ENCODE data around the gene HBA2.
"Not testable (repeated sequence)": the region's sequence is repeated elsewhere in the genome, so short reads cannot be mapped to it uniquely, and the experiment has no call there.

Gene HBA2

DNA sequence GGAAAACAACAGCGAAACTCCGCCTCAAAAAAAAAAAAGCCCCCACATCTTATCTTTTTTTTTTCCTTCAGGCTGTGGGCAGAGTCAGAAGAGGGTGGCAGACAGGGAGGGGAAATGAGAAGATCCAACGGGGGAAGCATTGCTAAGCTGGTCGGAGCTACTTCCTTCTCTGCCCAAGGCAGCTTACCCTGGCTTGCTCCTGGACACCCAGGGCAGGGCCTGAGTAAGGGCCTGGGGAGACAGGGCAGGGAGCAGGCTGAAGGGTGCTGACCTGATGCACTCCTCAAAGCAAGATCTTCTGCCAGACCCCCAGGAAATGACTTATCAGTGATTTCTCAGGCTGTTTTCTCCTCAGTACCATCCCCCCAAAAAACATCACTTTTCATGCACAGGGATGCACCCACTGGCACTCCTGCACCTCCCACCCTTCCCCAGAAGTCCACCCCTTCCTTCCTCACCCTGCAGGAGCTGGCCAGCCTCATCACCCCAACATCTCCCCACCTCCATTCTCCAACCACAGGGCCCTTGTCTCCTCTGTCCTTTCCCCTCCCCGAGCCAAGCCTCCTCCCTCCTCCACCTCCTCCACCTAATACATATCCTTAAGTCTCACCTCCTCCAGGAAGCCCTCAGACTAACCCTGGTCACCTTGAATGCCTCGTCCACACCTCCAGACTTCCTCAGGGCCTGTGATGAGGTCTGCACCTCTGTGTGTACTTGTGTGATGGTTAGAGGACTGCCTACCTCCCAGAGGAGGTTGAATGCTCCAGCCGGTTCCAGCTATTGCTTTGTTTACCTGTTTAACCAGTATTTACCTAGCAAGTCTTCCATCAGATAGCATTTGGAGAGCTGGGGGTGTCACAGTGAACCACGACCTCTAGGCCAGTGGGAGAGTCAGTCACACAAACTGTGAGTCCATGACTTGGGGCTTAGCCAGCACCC lies 2.6 kb downstream of the HBA2 start:
- no peak for DNase-seq (ENCODE audit: low read depth)

DNA sequence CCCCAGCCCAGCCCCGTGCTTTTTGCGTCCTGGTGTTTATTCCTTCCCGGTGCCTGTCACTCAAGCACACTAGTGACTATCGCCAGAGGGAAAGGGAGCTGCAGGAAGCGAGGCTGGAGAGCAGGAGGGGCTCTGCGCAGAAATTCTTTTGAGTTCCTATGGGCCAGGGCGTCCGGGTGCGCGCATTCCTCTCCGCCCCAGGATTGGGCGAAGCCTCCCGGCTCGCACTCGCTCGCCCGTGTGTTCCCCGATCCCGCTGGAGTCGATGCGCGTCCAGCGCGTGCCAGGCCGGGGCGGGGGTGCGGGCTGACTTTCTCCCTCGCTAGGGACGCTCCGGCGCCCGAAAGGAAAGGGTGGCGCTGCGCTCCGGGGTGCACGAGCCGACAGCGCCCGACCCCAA lies 3.3 kb downstream of the HBA2 start:
- not testable (repeated sequence) for DNase-seq (ENCODE audit: low read depth)

DNA sequence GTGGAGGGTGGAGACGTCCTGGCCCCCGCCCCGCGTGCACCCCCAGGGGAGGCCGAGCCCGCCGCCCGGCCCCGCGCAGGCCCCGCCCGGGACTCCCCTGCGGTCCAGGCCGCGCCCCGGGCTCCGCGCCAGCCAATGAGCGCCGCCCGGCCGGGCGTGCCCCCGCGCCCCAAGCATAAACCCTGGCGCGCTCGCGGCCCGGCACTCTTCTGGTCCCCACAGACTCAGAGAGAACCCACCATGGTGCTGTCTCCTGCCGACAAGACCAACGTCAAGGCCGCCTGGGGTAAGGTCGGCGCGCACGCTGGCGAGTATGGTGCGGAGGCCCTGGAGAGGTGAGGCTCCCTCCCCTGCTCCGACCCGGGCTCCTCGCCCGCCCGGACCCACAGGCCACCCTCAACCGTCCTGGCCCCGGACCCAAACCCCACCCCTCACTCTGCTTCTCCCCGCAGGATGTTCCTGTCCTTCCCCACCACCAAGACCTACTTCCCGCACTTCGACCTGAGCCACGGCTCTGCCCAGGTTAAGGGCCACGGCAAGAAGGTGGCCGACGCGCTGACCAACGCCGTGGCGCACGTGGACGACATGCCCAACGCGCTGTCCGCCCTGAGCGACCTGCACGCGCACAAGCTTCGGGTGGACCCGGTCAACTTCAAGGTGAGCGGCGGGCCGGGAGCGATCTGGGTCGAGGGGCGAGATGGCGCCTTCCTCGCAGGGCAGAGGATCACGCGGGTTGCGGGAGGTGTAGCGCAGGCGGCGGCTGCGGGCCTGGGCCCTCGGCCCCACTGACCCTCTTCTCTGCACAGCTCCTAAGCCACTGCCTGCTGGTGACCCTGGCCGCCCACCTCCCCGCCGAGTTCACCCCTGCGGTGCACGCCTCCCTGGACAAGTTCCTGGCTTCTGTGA lies 4.1 kb downstream of the HBA2 start, which contains the start of gene HBA1:
Gene HBA1 (plus strand): TSS at position 204 of the 906 bp plus-strand sequence. CDS start 37 bp downstream, at position 241.
- DNase-seq (ENCODE audit: low read depth) = not testable (repeated sequence)

DNA sequence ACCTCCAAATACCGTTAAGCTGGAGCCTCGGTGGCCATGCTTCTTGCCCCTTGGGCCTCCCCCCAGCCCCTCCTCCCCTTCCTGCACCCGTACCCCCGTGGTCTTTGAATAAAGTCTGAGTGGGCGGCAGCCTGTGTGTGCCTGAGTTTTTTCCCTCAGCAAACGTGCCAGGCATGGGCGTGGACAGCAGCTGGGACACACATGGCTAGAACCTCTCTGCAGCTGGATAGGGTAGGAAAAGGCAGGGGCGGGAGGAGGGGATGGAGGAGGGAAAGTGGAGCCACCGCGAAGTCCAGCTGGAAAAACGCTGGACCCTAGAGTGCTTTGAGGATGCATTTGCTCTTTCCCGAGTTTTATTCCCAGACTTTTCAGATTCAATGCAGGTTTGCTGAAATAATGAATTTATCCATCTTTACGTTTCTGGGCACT lies 4.7 kb downstream of the HBA2 start:
- no peak for DNase-seq (ENCODE audit: low read depth)

DNA sequence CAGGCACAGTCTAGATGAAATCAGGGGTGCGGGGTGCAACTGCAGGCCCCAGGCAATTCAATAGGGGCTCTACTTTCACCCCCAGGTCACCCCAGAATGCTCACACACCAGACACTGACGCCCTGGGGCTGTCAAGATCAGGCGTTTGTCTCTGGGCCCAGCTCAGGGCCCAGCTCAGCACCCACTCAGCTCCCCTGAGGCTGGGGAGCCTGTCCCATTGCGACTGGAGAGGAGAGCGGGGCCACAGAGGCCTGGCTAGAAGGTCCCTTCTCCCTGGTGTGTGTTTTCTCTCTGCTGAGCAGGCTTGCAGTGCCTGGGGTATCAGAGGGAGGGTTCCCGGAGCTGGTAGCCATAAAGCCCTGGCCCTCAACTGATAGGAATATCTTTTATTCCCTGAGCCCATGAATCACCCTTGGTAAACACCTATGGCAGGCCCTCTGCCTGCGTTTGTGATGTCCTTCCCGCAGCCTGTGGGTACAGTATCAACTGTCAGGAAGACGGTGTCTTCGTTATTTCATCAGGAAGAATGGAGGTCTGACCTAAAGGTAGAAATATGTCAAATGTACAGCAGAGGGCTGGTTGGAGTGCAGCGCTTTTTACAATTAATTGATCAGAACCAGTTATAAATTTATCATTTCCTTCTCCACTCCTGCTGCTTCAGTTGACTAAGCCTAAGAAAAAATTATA lies 5.4 kb downstream of the HBA2 start:
- DNase-seq (ENCODE audit: low read depth) = no peak

DNA sequence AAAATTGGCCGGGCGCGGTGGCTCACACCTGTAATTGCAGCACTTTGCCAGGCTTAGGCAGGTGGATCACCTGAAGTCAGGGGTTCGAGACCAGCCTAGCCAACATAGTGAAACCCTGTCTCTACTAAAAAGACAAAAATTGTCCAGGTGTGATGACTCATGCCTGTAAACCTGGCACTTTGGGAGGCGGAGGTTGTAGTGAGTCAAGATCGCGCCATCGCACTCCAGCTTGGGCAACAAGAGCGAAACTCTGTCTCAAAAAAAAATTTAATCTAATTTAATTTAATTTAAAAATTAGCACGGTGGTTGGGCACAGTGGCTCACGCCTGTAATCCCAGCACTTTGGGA lies 6.0 kb downstream of the HBA2 start:
- no peak for DNase-seq (ENCODE audit: low read depth)

DNA sequence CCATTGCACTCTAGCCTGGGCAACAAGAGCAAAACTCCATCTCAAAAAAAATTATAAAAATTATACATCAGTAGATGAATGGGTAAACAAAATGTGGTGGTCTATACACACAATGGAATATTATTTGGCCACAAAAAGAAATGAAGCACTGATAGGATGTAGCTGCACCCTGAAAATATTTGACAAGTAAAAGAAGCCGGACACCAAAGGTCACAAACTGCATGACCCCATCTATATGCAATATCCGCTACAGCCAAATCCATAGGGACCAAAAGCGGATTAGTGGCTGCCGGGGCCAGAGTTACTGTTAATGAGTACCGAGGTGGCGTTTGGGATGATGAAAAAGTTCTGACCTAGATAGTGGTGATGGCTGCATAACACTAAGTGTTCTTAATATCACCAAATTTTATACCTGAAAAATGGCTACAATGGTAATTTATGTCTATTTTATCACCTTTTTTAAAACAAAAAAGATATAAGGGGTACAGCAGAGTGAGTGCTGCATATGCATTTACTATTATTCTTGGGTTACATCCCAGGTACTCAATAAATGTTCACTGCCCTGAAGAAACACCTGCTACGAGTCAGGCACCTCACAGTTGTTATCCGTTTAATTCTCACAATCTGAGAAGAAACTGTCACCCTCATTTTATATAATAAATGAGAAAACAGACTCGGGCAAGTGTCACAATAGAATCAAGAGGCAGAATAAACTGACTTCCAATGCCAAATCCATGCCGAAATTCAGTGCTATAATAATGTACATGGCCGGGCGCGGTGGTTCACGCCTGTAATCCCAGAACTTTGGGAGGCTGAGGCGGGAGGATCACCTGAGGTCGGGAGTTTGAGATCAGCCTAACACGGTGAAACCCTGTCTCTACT lies 6.8 kb downstream of the HBA2 start:
- DNase-seq (ENCODE audit: low read depth) = no peak

DNA sequence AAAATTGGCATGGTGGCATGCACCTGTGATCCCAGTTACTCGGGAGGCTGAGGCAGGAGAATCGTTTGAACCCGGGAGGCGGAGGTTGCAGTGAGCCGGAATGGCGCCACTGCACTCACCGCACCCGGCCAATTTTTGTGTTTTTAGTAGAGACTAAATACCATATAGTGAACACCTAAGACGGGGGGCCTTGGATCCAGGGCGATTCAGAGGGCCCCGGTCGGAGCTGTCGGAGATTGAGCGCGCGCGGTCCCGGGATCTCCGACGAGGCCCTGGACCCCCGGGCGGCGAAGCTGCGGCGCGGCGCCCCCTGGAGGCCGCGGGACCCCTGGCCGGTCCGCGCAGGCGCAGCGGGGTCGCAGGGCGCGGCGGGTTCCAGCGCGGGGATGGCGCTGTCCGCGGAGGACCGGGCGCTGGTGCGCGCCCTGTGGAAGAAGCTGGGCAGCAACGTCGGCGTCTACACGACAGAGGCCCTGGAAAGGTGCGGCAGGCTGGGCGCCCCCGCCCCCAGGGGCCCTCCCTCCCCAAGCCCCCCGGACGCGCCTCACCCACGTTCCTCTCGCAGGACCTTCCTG lies 7.5 kb downstream of the HBA2 start, which contains the start of gene HBQ1:
Gene HBQ1 (plus strand): TSS at position 359 of the 575 bp plus-strand sequence. CDS start 28 bp downstream, at position 387.
- DNase-seq (ENCODE audit: low read depth) = peak; percentile 27

DNA sequence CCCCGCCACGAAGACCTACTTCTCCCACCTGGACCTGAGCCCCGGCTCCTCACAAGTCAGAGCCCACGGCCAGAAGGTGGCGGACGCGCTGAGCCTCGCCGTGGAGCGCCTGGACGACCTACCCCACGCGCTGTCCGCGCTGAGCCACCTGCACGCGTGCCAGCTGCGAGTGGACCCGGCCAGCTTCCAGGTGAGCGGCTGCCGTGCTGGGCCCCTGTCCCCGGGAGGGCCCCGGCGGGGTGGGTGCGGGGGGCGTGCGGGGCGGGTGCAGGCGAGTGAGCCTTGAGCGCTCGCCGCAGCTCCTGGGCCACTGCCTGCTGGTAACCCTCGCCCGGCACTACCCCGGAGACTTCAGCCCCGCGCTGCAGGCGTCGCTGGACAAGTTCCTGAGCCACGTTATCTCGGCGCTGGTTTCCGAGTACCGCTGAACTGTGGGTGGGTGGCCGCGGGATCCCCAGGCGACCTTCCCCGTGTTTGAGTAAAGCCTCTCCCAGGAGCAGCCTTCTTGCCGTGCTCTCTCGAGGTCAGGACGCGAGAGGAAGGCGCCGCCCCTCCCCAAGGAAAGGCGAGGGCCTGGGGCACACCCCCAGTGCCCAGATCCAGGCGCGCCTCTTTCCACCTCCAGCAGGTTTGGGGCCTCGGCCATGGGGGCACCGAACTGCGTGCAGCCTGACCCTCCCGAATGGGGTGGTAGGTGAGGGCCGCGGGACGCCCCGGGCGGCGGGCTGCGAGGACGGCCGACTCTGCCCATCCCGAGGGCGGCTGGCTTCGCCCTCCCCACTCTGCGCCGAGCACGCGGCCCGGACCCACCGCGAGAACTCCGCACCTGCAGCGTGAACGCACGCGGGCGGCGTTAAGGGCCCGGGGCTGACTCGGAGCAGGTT lies 8.2 kb downstream of the HBA2 start:
- DNase-seq (ENCODE audit: low read depth) = peak; percentile 66

DNA sequence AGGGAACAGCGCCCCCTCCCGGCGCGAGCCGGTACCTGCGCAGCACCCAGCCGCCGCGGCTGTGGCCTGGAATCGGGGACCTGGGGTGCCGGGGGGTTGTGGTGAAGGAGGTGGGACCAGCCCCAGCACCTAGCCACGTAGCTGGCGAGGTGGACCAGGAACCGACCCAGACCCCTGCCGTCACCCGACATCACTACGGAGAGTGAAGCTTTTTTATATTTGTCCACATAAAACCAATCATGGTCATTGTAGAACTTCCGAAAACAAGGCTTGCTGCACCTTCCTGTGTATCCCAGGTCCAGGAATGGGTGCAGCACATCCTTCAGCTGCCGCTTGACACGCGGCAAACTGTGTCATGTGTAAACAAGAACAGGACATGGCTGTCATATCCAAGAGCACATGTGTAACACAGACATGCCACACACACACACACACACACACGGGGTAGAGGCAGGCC lies 8.9 kb downstream of the HBA2 start:
- DNase-seq (ENCODE audit: low read depth) = no peak

DNA sequence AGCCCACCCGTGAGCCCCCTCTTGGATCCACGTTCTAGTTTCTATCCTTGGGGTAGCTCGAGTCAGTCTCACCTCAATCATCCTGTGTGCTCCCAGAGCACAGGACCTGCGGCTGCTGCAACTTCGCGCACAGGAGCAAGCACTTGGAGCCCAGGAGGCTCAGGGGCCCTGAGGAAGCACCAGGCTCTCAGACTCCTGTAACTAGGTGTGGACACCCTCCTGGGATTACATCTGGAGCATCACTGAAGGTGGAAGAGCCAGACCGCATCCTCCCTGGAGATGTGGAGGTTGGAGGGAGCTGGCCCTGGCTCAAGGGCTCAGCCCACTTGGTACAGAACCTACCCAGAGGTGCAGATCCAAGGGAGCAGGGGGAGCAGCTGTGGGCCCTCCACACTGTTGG lies 10.3 kb downstream of the HBA2 start:
- DNase-seq (ENCODE audit: low read depth) = no peak

DNA sequence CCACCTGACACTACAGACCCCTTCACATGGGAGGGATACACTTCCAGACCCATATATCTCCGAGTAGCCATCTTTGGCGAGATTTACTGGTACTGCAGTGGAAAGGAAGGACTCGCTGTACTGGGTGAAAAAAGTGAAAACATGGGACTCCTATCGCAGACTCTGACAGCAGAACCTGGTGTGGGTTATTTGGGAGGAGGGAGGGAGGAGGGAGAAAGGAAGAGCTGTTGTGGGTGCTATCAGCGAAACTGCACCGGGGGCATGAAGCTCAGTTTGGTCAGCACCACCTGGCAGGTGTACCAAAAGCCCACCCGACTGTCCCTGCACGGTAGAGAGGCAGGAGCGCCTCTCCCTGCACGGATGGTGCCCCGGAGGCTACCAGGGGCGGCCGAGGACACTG lies 12.5 kb downstream of the HBA2 start:
- no peak for DNase-seq (ENCODE audit: low read depth)

DNA sequence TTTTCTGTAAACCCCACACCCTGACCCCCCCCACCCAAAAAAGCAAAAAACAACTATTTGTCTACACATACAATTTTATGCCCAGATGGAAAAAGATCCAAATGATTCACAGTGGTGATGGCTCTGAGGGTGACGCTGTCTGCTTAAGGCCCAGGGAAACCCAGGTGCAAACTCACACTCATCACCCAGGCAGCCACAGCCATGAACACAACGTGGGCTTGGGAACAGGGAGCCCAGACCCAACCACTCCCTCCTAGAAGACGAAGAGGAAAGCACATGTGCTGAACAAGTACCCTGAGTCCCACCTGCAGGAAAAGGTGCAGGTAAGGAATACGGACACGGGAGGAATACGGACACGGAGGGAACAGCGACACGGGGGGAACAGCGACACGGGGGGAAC lies 13.0 kb downstream of the HBA2 start:
- no peak for DNase-seq (ENCODE audit: low read depth)

DNA sequence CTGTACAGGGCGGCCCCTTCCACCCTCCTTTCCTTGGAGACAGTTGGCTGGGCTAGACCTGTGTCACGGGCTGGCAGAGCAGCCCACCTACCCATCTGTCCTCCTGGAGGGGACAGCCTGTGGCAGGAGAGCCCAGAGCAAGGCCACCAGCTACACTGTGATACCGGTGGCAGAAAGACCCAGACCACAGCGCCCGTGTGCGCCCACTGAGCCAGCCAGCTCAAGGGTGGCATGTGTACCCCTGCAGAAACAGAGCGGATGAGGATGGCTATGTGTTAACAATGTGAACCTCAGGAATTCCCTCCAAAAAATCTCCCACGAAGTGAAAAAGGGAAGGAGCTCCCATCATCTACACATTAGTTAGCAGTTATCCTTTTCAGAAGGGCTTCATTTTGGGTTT lies 14.7 kb downstream of the HBA2 start:
- DNase-seq (ENCODE audit: low read depth) = no peak

DNA sequence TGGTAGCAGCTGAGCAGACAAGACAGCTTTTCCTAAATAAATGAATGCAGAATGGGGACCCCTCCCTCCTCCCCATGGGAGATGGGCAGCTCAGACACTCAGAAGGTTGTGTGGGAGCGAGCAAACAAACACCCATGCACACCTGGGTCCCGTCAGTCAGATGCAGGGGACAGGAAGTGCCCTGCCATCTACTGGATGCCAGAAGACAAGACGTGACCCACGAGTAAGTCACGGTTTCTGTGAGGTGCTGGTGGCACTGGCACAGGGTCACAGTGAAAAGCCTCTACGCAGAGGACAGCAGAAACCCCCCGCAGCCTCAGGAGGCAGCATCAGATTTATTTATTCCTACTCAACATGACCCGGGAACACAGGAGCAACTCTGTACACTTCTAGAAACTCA lies 16.0 kb downstream of the HBA2 start:
- DNase-seq (ENCODE audit: low read depth) = no peak

DNA sequence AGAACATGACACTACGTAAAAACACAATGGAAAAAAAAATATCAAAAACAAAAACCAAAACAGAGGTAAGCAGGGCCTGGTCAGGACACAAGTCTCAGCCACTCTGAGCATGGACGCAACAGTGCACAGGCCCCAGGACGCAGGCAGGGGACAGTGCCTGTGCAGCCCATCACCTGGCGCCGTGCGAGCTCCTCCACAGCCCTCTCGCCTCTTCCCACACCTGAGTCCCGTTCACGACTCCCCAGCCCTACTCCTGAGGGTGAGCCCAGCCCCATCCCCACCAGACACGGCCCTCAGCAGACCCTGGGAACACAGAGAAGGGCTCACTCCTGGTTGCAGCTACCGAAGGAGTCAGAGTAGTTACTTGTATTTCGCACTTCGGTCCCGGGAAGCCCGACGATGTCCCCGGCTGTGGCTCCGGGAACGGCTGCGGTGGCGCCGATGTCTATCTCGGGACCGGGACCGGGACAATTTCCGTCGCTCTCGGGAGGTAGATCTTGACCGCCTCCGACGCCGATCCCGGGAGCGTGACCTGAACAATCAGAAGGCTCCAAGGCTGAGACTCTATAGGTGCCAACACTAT lies 17.0 kb downstream of the HBA2 start:
- DNase-seq (ENCODE audit: low read depth) = no peak

DNA sequence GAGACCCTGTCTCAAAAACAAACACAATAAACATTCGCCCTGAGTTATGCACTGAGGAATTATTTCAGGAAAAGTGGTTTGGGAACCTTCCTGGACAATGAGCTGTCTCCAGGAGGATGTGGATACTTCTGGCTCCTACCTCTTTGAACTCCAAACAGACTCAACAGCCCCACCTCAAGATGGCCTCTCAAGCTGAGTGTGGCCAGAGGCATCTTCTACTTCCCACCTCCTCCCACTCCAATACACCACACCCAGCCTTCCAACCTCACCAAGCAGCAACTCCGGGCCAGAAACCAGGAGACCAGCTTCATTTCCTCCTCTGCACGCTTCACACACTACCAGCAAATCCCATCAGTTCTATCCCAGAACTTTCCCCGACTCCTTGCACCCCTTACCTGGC lies 19.2 kb downstream of the HBA2 start:
- no peak for DNase-seq (ENCODE audit: low read depth)

DNA sequence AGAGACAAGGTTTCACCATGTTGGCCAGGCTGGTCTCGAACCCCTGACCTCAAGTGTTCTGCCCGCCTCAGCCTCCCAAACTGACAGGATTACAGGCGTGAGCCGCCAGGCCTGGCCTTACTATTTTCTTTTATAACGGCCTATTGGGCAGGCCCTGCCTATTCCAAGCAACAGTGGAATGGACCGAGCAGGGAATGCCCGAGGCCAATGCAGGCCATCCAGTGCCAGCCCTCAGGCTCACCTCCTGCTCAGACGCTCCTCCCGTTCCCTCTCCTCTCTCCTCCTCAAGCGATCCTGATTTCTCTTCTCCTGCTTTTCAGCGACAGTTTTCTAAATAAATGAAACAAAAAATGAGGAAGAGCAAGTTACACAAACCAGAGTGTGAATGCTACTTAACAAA lies 20.0 kb downstream of the HBA2 start:
- no peak for DNase-seq (ENCODE audit: low read depth)

DNA sequence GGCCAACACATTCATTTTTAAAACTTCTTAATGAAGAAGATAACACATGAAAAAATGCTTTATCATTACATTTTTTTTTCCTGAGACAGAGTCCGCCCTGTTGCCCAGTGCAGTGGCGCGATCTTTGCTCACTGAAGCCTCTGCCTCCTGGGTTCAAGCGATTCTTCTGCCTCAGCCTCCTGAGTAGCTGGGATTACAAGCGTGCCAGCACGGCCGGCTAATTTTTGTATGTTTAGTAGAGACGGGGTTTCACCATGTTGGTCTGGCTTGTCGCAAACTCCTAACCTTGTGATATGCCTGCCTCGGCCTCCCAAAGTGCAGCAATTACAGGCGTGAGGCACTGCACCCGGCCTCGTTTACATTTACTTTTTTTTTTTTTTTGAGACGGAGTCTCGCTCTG lies 20.8 kb downstream of the HBA2 start:
- no peak for DNase-seq (ENCODE audit: low read depth)
